BLaER1 (cell line): ENCODE measurements around the gene PGLYRP1.

Experiments
- H3K27ac ChIP-seq: shearing (Covaris generic); formaldehyde crosslinking; 2 replicates; pipeline ENCODE4 v1.8.1; 2022
- H3K27me3 ChIP-seq: shearing (Covaris generic); formaldehyde crosslinking; 2 replicates; pipeline ENCODE4 v1.8.1; 2022
- H3K36me3 ChIP-seq: shearing (Covaris generic); formaldehyde crosslinking; 2 replicates; pipeline ENCODE4 v1.8.1; 2022
- H3K4me1 ChIP-seq: shearing (Covaris generic); formaldehyde crosslinking; 2 replicates; pipeline ENCODE4 v1.8.1; 2022
- H3K4me2 ChIP-seq: shearing (Covaris generic); formaldehyde crosslinking; 2 replicates; pipeline ENCODE4 v1.8.1; 2022
- H3K4me3 ChIP-seq: shearing (Covaris generic); formaldehyde crosslinking; 2 replicates; pipeline ENCODE4 v1.8.1; 2022
- H3K9ac ChIP-seq: shearing (Covaris generic); formaldehyde crosslinking; 2 replicates; pipeline ENCODE4 v1.8.1; 2022
- H3K9me3 ChIP-seq: shearing (Covaris generic); formaldehyde crosslinking; 2 replicates; pipeline ENCODE4 v1.8.1; 2022
- H4K20me1 ChIP-seq: shearing (Covaris generic); formaldehyde crosslinking; 2 replicates; pipeline ENCODE4 v1.8.1; 2022
- Cebpa-rat ChIP-seq: shearing (Covaris generic); IDR thresholded peaks from 2 replicates; pipeline ENCODE4 v1.8.1; 2022

The PGLYRP1 gene

DNA sequence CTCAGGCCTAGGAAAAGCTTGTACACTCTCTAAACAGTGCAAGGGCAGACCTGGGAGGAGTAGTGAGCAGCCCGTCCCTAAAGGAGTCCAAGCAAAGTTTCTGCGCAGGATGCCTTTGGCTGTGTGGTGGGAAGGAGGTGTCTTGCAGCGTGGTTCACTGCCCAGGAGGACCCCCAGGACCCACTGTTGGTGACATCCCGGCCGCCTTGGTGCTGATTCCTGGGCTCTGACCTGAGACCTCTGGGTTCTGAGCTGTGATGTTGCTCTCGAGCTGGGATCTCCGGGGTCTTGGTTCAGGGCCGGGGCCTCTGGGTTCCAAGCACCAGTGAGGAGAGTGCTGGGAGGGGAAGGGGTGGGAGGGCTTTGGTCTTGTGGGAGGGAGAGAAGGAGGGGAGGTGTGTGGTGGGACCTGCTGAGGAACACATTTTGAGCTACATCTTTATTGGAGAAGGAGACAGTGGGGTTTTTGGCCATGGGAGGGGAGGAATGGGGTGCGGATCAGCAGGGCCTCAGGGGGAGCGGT is 4.1 kb downstream of the PGLYRP1 start:
- no peak for TF ChIP-seq Cebpa-rat
- H4K20me1 ChIP-seq, result peaks cover 44% of the 10 kb centered on the region
- H3K9ac ChIP-seq, result no peak overlapping the region
- peaks cover 41% of the 10 kb centered on the region for H3K4me1 ChIP-seq
- peaks cover 21% of the 10 kb centered on the region for H3K36me3 ChIP-seq
- no peaks in the 10 kb centered on the region for H3K9me3 ChIP-seq
- no peak overlapping the region for H3K27ac ChIP-seq
- peaks cover 29% of the 10 kb centered on the region for H3K27me3 ChIP-seq
- H3K4me2 ChIP-seq, result no peak overlapping the region
- no peak overlapping the region for H3K4me3 ChIP-seq

DNA sequence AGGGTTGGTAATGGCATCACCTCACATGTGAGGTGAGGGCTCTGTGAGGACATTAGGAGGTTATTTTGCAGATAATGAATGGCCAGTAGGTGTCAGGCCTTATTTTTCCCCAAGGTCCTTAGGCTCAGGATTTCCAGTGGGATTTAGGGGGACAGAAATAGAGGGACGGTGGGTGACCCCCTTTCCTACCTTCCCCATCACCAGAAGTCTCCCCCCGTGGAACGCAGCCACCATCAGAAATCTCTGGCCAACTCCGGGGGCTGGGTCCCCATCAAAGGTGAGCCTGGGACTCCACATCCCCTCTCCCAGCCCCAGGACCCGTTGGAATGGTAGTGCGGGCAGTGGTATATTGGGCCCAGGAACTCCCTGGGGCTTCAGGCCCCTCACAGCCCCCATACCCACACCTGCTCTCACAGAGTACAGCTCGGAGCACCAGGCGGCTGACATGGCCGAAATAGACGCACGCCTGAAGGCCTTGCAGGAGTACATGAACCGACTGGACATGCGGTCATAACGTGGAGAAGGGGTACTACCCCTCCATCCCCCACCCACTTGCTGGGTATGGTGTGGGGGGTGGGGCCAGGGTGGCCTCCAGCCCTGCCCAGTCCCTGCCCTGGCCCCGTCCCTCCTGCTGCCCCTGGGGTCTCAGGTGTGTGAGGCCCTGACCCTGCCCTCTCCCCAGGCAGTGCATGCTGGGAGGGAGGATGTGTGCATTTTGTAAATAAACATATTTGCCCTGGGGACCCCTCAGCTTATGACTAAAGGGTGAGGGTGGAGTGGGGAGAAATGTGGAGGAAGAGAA is 4.8 kb downstream of the PGLYRP1 start:
- Histone ChIP-seq H3K4me1 (peaks cover 41% of the 10 kb centered on the region), H3K9me3 (no peaks in the 10 kb centered on the region), H3K4me2 (no peak overlapping the region), H3K4me3 (no peak overlapping the region), H4K20me1 (peaks cover 51% of the 10 kb centered on the region), H3K9ac (no peak overlapping the region), H3K36me3 (peaks cover 21% of the 10 kb centered on the region), H3K27me3 (peaks cover 36% of the 10 kb centered on the region), H3K27ac (no peak overlapping the region)
- TF ChIP-seq Cebpa-rat, result no peak

DNA sequence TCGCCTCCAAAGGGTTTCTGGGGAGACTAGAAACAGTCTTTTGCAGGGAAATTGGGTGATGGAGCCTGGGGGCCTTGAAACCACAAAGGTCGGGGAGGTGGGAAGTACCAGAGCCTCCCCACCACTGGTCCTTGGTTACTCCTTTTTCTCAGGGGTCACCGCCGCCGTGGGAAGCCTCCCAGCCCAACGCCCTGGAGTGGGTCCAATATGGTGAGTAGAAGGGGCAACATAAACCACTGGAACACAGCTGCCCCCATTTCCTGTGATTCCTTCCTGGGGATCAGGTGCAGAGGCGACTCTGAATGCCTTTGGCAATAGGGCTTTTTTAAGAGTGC is 5.8 kb downstream of the PGLYRP1 start:
- Histone ChIP-seq H3K4me1 (peaks cover 41% of the 10 kb centered on the region), H3K27ac (no peak overlapping the region), H4K20me1 (peaks cover 55% of the 10 kb centered on the region), H3K9ac (no peak overlapping the region), H3K4me3 (no peak overlapping the region), H3K4me2 (peak overlapping the region; percentile 59), H3K27me3 (peaks cover 36% of the 10 kb centered on the region), H3K36me3 (peaks cover 21% of the 10 kb centered on the region), H3K9me3 (no peaks in the 10 kb centered on the region)
- no peak for TF ChIP-seq Cebpa-rat

DNA sequence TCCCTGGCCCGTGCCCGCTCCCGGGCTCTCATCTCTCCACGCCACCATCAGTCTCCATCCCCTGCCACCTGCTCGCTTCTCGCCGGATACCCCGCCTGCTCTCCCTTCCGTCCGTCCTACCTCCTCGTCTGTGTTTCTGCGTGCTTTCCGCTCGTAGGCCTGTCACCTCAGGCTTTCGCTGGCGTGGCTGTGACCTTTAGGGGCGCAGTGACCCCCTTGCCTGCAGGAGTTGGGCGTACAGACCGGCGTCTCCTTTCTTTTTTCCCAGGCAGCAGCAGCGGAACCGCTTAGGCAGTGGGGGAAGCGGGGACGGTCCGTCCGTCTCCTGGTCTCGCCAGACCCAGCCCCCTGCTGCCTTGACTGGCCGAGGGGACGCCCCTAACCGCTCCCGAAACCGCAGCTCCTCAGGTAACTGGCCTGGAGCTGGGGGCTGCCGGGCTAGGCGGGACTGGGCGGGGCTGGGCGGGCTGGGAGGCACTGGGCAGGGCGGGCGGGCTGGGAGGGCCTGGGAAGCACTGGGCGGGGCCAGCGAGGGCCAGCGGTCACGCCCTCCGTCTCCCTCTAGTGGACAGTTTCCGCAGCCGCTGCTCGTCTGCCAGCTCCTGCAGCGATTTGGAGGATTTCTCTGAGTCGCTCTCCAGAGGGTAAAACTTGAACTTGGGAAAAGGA is 6.3 kb downstream of the PGLYRP1 start:
- H4K20me1 ChIP-seq, result peaks cover 53% of the 10 kb centered on the region
- peak overlapping the region; percentile 69 for H3K4me3 ChIP-seq
- H3K27me3 ChIP-seq, result peaks cover 36% of the 10 kb centered on the region
- no peak overlapping the region for H3K27ac ChIP-seq
- H3K4me1 ChIP-seq, result peaks cover 36% of the 10 kb centered on the region
- peaks cover 26% of the 10 kb centered on the region for H3K36me3 ChIP-seq
- peak overlapping the region; percentile 57; the same call in 1 of the 2 replicates for H3K9ac ChIP-seq
- TF ChIP-seq Cebpa-rat, result no peak
- peak overlapping the region; percentile 93 for H3K4me2 ChIP-seq
- H3K9me3 ChIP-seq, result no peaks in the 10 kb centered on the region

DNA sequence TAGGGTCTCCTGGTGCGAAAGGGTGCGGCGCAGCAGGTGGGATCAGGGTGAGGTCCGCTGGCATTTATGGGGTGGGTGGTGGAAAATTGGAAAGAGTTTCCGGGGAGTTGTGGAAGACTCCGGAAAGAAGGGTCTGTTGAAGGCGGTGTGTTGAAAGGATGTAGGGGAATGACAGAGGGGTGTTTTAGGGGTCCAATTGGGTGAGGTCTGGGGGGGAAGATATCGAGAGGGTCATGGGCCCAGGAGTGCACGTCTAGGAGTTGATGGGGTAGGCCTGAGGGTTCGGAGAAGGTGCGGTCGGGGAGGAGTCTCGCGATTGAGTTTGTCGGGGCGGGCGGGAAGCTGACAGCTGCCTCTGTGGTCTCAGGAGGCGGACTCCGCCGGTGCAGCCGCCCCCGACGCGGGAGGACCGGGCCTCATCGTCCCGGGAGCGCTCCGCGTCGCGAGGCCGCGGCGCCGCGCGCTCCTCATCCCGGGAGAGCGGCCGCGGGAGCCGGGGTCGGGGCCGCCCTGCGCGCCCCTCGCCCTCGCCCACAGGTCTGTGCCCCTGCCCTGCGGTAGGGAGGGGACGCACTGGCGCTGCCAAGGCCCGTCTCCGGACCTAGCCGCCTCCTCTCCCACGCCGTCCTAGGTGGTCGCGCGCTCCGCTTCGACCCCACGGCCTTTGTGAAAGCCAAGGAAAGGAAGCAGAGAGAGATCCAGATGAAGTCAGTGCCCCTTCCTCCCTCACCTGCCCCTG is 7.0 kb downstream of the PGLYRP1 start:
- Histone ChIP-seq H3K4me1 (peaks cover 31% of the 10 kb centered on the region), H3K27me3 (peaks cover 36% of the 10 kb centered on the region), H3K9me3 (no peaks in the 10 kb centered on the region), H3K4me2 (peak overlapping the region; percentile 93), H3K4me3 (peak overlapping the region; percentile 69), H3K9ac (peak overlapping the region; percentile 57; the same call in 1 of the 2 replicates), H3K36me3 (peaks cover 28% of the 10 kb centered on the region), H3K27ac (no peak overlapping the region), H4K20me1 (peaks cover 52% of the 10 kb centered on the region)
- no peak for TF ChIP-seq Cebpa-rat

DNA sequence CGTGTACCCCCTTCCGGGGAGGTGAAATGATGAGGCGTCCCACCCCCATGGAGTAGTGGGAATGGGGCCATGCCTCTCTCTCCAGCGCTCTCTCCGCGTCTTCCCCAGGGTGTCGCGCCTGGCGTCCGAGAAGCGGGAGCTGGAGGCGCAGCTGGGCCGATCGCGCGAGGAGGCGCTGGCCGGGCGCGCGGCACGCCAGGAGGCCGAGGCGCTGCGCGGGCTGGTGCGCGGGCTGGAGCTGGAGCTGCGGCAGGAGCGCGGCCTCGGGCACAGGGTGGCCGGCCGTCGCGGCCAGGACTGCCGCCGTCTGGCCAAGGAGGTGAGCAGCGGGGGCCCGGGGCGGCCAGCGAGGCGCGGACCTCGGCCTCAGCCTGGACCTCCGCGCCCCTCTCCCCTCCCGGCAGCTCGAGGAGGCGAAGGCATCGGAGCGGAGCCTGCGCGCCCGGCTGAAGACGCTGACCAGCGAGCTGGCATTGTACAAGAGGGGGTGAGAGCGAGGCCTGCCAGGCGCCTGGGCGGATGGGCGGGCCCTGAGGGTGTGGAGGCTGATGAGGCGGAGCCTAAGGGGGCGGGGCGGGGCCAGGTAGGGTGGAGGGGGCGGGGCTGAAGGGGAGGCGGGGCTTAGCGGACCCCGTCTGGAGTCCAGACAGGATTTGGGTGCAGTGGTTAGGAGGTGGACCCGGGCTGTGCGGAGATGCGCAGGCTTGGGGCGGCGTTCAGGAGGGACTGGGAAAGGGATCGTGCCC is 7.7 kb downstream of the PGLYRP1 start:
- TF ChIP-seq Cebpa-rat, result no peak
- H3K4me2 ChIP-seq, result peak overlapping the region; percentile 93
- peaks cover 31% of the 10 kb centered on the region for H3K4me1 ChIP-seq
- no peaks in the 10 kb centered on the region for H3K9me3 ChIP-seq
- H3K36me3 ChIP-seq, result peaks cover 33% of the 10 kb centered on the region
- peak overlapping the region; percentile 69; the same call in 1 of the 2 replicates for H3K4me3 ChIP-seq
- no peak overlapping the region for H3K9ac ChIP-seq
- H3K27me3 ChIP-seq, result peaks cover 36% of the 10 kb centered on the region
- no peak overlapping the region for H3K27ac ChIP-seq
- H4K20me1 ChIP-seq, result peaks cover 56% of the 10 kb centered on the region

DNA sequence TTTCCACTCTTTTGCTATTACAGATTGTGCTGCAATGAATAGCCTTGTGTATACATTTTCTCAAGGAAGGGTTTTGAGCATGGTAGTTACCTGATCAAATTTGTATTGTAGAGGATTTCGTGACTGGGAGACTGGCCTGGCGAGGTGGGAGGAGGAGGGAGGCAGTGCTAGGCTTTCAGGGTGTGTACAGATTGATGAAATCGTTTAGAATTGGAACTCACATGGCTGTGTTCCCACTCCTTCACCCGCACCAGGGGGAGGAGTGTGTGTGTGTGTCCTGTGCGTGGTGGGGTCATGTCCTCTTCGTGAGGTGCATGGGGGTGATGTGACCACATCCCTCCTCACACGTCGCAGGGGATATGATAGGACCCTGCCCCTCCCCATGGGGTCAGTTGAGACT is 8.3 kb downstream of the PGLYRP1 start:
- Histone ChIP-seq H3K27ac (no peak overlapping the region), H3K4me3 (no peak overlapping the region; the same call in 1 of the 2 replicates), H3K9me3 (no peaks in the 10 kb centered on the region), H3K27me3 (peaks cover 36% of the 10 kb centered on the region), H3K4me2 (peak overlapping the region; percentile 22; the same call in 1 of the 2 replicates), H3K9ac (no peak overlapping the region), H4K20me1 (peaks cover 58% of the 10 kb centered on the region), H3K4me1 (peaks cover 27% of the 10 kb centered on the region), H3K36me3 (peaks cover 35% of the 10 kb centered on the region)
- no peak for TF ChIP-seq Cebpa-rat

DNA sequence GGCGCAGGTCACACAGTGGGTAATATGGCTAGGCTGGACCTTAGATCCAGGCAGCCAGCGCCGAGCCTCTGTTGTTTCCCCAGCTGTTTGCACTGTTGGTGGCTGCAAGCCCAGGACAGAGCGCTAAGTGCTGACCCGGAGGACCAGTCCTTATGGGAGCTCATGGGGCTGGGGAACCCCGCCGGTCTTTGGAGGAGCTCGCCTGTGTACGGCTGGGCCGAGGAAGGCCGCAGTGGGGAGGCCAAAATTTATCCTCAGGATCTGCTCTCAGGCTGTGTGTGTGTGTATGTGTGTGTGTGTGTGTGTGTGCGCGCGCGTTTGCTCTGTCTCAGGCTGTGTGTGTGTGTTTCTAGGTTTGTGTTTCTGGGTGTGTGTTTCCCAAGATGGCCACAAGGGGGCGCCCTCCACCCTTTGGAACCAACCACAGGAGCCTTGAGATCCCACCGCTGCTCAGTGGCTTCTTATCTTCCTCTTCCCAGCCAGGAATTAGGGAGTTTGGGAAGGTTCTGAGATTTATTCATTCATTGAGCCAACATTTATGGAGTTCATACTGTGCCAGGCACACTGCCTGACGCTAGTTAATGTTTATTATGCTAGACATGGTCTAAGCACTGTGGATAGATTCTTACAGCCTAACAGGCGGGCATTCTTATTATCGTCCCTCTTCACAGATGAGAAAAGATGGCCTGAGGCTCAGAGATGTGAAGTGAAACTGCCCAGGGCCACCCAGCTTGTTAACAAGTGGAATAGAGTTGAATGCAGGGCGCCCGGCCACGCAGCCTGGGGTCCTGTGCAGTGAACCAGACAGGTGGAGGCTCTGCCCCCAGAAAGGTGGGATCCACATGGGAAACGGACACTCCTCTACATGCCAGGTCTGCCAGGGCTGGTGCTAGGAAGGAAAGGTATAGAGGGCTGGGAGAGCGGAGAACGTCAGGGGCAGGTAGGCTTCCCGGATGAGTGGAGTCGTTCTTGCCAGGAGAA is 13.0 kb downstream of the PGLYRP1 start:
- H3K27ac ChIP-seq, result no peak overlapping the region

More for the DNA sequence above, 13.0 kb downstream of the PGLYRP1 start:
- no peak for TF ChIP-seq Cebpa-rat
- Histone ChIP-seq H3K4me1 (peaks cover 2% of the 10 kb centered on the region; the same call in 1 of the 2 replicates), H4K20me1 (peaks cover 37% of the 10 kb centered on the region), H3K36me3 (peaks cover 53% of the 10 kb centered on the region), H3K4me2 (no peak overlapping the region), H3K4me3 (no peak overlapping the region), H3K9ac (no peak overlapping the region), H3K27me3 (peaks cover 18% of the 10 kb centered on the region), H3K9me3 (no peaks in the 10 kb centered on the region)
